Transverse colon (tissue), 4 donors: ENCODE measurements around the gene RTN3. TPM values are rescaled to one million over a fixed set of nuclear protein-coding genes. Genes with fewer than 3 reads are reported as not detected.

Source experiments
- DNase-seq: peaks from one replicate; pipeline ENCODE4 v3.0.0-alpha.2; 2019
- H3K27ac ChIP-seq, 4 donors: fragments of 200-600 bp; sonication (generic); 2 replicates each; pipeline ENCODE4 v1.5.1; 2016 to 2018; ENCODE audit warnings: inconsistent platforms in 4 of 4
- H3K27me3 ChIP-seq: fragments of 200-600 bp; sonication (generic); 2 replicates; pipeline ENCODE4 v1.5.1; 2017; ENCODE audit warnings: inconsistent platforms
- H3K36me3 ChIP-seq, 4 donors: fragments of 200-600 bp; sonication (generic); 2 replicates each; pipeline ENCODE4 v1.5.1; 2017 to 2019; ENCODE audit warnings: inconsistent platforms in 4 of 4
- H3K4me1 ChIP-seq, 4 donors: fragments of 200-600 bp; sonication (generic); 2 replicates each; pipeline ENCODE4 v1.5.1; 2017 to 2020; ENCODE audit warnings: inconsistent platforms in 4 of 4
- H3K4me3 ChIP-seq, 4 donors: fragments of 200-600 bp; sonication (generic); 1 replicate in 1 of 4; 2 replicates in 3 of 4; pipeline versions ENCODE4 v1.5.1 to v1.6.1; 2017 to 2019; ENCODE audit warnings: inconsistent platforms in 4 of 4
- H3K9me3 ChIP-seq, 2 donors: fragments of 200-600 bp; sonication (generic); 2 replicates each; pipeline ENCODE4 v1.5.1; 2017 to 2019; ENCODE audit warnings: inconsistent platforms in 2 of 2
- CTCF ChIP-seq, 5 experiments: fragments of 200-600 bp in 3 of 5; fragments of 450-650 bp in 2 of 5; sonication (generic) in 3 of 5; IDR thresholded peaks; 1 replicate in 2 of 5; 2 replicates in 3 of 5; pipeline ENCODE4 v1.5.1; 2016 to 2017; ENCODE audit warnings: antibody characterized with exemption in 5 of 5, inconsistent platforms in 3 of 5, mild to moderate bottlenecking in 2 of 5, moderate library complexity in 1 of 5
- EP300 ChIP-seq: sonication (generic); formaldehyde crosslinking; IDR thresholded peaks from one replicate; pipeline ENCODE4 v1.6.1; 2017; ENCODE audit warnings: antibody characterized with exemption, low read depth
- POLR2A ChIP-seq: fragments of 450-650 bp; IDR thresholded peaks from one replicate; pipeline ENCODE4 v1.6.1; 2016; ENCODE audit warnings: antibody characterized with exemption, mild to moderate bottlenecking, moderate library complexity
- POLR2AphosphoS5 ChIP-seq, 3 donors: sonication (generic); formaldehyde crosslinking; IDR thresholded peaks; one replicate each; pipeline ENCODE4 v1.6.1; 2016; ENCODE audit warnings: antibody characterized with exemption in 3 of 3
- WGBS, 2 donors: methylation state at CpG; one replicate each; pipeline ENCODE4 v1.1.5; 2018; ENCODE audit warnings: low coverage in 1 of 2; 5-methylcytosine and 5-hydroxymethylcytosine counted together
- in situ Hi-C, 4 donors: fragments of 200-750 bp; cut with MboI; loops; one replicate each; pipeline versions ENCODE4 v1.15.0 to v1.15.1; 2017; ENCODE audit warnings: low sequenced_read_pairs in 3 of 4, low pct_ligation_motif_present in 1 of 4, low pct_unique_long_range_greater_than_20kb in 1 of 4
- intact Hi-C: fragments of 100-400 bp; cut with DNase I; formaldehyde crosslinking; loops from one replicate; pipeline ENCODE4 v1.15.1; 2023; ENCODE audit warnings: low total_unique reads
- total RNA-seq, 4 donors: library from RNA; depleted of rRNA; stranded (reverse); fragments of >200 nt; gene quantifications; one replicate each; pipeline ENCODE4 v1.1.0, GENCODE V29; 2016

The RTN3 gene
- total RNA-seq, 4 donors from 2014 or later: 44.8 to 187 (median 117) TPM

- Histone ChIP-seq H3K27me3 (peaks cover under 1% of the 10 kb centered on the region), H3K36me3 (peaks cover 0 to 1% (median 0%) of the 10 kb centered on the region in 4 donors), H3K4me3 (peak overlapping the region; percentile 3 to 49 (median 40)), H3K9me3 (no peaks in the 10 kb centered on the region), H3K27ac (peak overlapping the region; percentile 67 to 89 (median 82)), H3K4me1 (peaks cover 20 to 60% (median 48%) of the 10 kb centered on the region in 4 donors)
- intact Hi-C loops (loop anchor here (10.0 kb wide), 1 partner anchor 79 kb away; the partner anchor contains the start of gene RTN3), in situ Hi-C loops (loop anchor here in 1 of 4 donors (10.0 kb wide), 1 partner anchor 181 kb away; no protein-coding TSS in a partner anchor)
- 77% methylated on average over 66 of the region's 82 CpGs; no CpG with 5 or more reads in 1 of the 2 donors for WGBS, 2 donors
- TF ChIP-seq POLR2AphosphoS5 (IDR thresholded peaks at IDR 0.05): peak in 1 of 3 donors; percentile 21
- TF ChIP-seq EP300: no peak
- no peak for TF ChIP-seq CTCF (IDR thresholded peaks at IDR 0.05)
- peak; percentile 40 for DNase-seq
These were observed 82.4 kb downstream of the RTN3 start for GRCh38 chr11:63763496-63764339.

DNA sequence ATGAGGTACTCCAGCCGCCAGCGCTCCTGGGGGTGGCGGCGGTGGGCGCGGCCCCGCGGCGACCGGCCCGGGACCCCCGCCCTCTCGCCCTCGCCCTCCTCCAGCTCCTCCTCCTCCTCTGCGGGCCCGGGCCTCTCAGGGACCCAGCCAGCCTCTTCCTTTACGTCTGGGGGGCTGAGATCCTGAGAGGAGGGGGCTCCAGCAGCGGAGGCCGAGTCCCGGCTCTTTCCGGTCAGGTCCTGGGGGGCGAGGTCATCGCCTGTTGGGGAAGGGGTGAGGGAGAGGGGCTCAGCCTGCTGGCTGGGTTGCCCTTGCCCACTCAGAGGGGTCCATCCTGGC, 83.0 kb downstream of the RTN3 start:
- Histone ChIP-seq H3K27me3 (peaks cover 7% of the 10 kb centered on the region), H3K36me3 (no peaks in the 10 kb centered on the region), H3K27ac (peak overlapping the region; percentile 67 to 89 (median 82)), H3K4me3 (peak overlapping the region in 3 of 4 donors; percentile 40 to 49 (median 41)), H3K4me1 (peaks cover 21 to 62% (median 51%) of the 10 kb centered on the region in 4 donors), H3K9me3 (no peaks in the 10 kb centered on the region)
- TF ChIP-seq POLR2A (no peak), EP300 (no peak), CTCF (IDR thresholded peaks at IDR 0.05) (no peak), POLR2AphosphoS5 (IDR thresholded peaks at IDR 0.05) (no peak)
- in situ Hi-C loops (loop anchor here in 1 of 4 donors (10.0 kb wide), 1 partner anchor 180 kb away; no protein-coding TSS in a partner anchor), intact Hi-C loops (loop anchor here (10.0 kb wide), 1 partner anchor 80 kb away; the partner anchor contains the start of gene RTN3)
- DNase-seq: no peak
- 84% methylated on average over 23 of the region's 23 CpGs; no CpG with 5 or more reads in 1 of the 2 donors for WGBS, 2 donors

DNA sequence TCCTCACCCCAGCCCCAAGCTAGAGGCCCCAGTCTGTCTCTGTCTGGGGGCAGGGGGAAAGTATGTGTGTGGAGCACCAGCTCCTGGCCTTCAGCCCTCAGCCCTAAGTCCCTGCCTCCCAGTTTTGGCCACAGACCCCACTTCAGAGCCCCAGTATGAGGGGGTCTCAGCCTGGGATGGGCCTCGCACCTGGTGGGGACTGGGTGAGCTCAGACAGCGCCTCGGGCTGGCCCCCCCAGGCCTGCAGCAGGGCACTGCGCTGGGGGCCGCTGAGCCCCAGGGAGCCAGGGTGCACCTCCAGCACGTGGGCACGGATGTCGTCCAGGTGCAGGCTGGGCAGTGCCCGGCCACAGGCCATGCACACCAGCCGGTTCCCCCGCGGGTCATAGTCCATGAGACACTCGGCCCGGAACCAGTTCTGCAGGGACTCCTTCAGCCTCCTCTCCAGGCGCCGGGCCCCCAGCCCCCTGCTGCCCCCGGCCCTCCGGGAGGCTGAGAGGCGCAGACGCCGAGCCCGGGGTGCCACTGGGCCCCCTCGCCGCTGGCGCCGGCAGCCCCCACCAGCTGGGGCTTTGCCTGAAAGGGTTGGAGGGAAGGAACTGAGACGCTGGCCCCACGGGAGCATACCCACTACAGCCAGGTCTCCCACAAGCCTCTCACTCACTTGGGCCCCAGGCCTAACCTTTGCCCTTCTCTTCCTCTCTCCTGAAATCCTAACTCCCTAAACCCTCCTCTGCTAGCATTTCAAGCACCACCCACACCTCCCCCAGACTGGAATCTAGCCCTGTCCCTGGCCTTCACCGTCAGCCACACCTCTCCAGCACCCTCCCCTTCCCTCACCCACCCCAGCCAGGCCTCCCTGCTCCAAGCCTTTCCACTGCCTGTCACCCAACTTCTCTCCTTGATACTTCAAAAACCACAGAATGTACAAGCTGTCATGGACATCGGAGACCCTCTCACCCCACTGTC, 83.7 kb downstream of the RTN3 start:
- H3K27ac ChIP-seq: peak overlapping the region; percentile 67 to 89 (median 82)
- in situ Hi-C loops: loop anchor here in 1 of 4 donors (10.0 kb wide), 1 partner anchor 180 kb away; no protein-coding TSS in a partner anchor
- WGBS, 2 donors: 10 to 57% methylated on average over 1 to 13 of the region's 30 CpGs

More for the DNA sequence above, 83.7 kb downstream of the RTN3 start:
- intact Hi-C loops: loop anchor here (5.0 to 10.0 kb wide), 2 partner anchors 47 to 80 kb away; partner anchors contain the start of genes RTN3 and SPINDOC
- H3K9me3 ChIP-seq: no peaks in the 10 kb centered on the region
- no peak for TF ChIP-seq POLR2AphosphoS5 (IDR thresholded peaks at IDR 0.05)
- no peak for TF ChIP-seq CTCF (IDR thresholded peaks at IDR 0.05)
- TF ChIP-seq EP300: no peak
- no peak for TF ChIP-seq POLR2A
- peak overlapping the region in 1 of 4 donors; percentile 27 for H3K4me3 ChIP-seq
- peak; percentile 68 for DNase-seq
- peaks cover 13% of the 10 kb centered on the region for H3K27me3 ChIP-seq
- H3K36me3 ChIP-seq: no peaks in the 10 kb centered on the region
- peaks cover 25 to 69% (median 56%) of the 10 kb centered on the region in 4 donors for H3K4me1 ChIP-seq
